Effector memory CD4-positive, alpha-beta T cell (primary cell): Measurements from ENCODE around the gene MAP3K12.

Source experiments
- DNase-seq, 3 donors: peaks; one replicate each; pipeline ENCODE4 v3.0.0-alpha.2; 2020
- H3K27ac ChIP-seq: 2 replicates; pipeline ENCODE4 v1.7.0; 2013; ENCODE audit warnings: mild to moderate bottlenecking, low read length, moderate library complexity; ENCODE audit not compliant: insufficient read depth, poor library complexity, severe bottlenecking
- H3K27me3 ChIP-seq: replicated peaks from 2 replicates; pipeline ENCODE4 v1.7.0; 2013; ENCODE audit warnings: mild to moderate bottlenecking, low read length; ENCODE audit not compliant: insufficient read depth, control insufficient read depth, poor library complexity, severe bottlenecking
- H3K36me3 ChIP-seq: 2 replicates; pipeline ENCODE4 v1.7.0; 2013; ENCODE audit warnings: mild to moderate bottlenecking, low read length, moderate library complexity; ENCODE audit not compliant: control insufficient read depth, insufficient read depth
- H3K4me1 ChIP-seq: 2 replicates; pipeline ENCODE4 v1.7.0; 2013; ENCODE audit warnings: low read length, mild to moderate bottlenecking; ENCODE audit not compliant: control insufficient read depth, insufficient read depth, poor library complexity, severe bottlenecking
- H3K4me3 ChIP-seq: 2 replicates; pipeline ENCODE4 v1.7.0; 2013; ENCODE audit warnings: low read length, low read depth, mild to moderate bottlenecking; ENCODE audit not compliant: insufficient read depth, poor library complexity, severe bottlenecking
- H3K9me3 ChIP-seq: 2 replicates; pipeline ENCODE4 v1.7.0; 2013; ENCODE audit warnings: mild to moderate bottlenecking, low read length, moderate library complexity; ENCODE audit not compliant: control insufficient read depth

MAP3K12 gene

GRCh38 chr12:53530920-53531319, 31.7 kb upstream of the MAP3K12 start:
- no peak overlapping the region for H3K27ac ChIP-seq

GRCh38 chr12:53530061-53530460, 30.8 kb upstream of the MAP3K12 start:
- peaks cover 46% of the 10 kb centered on the region for H3K36me3 ChIP-seq

More at GRCh38 chr12:53530920-53531319, 31.7 kb upstream of the MAP3K12 start:
- DNase-seq: no peak
- Histone ChIP-seq H3K9me3 (no peaks in the 10 kb centered on the region), H3K4me3 (no peak overlapping the region), H3K27me3 (no peaks in the 10 kb centered on the region), H3K4me1 (no peaks in the 10 kb centered on the region), H3K36me3 (peaks cover 51% of the 10 kb centered on the region)

GRCh38 chr12:53524476-53524875, 25.2 kb upstream of the MAP3K12 start:
- H3K27ac ChIP-seq: no peak overlapping the region
- no peaks in the 10 kb centered on the region for H3K27me3 ChIP-seq
- H3K4me3 ChIP-seq: no peak overlapping the region
- DNase-seq: no peak
- H3K4me1 ChIP-seq: no peaks in the 10 kb centered on the region
- H3K9me3 ChIP-seq: no peaks in the 10 kb centered on the region
- H3K36me3 ChIP-seq: peaks cover 49% of the 10 kb centered on the region

More at GRCh38 chr12:53530061-53530460, 30.8 kb upstream of the MAP3K12 start:
- no peaks in the 10 kb centered on the region for H3K27me3 ChIP-seq
- no peak overlapping the region for H3K27ac ChIP-seq
- H3K4me1 ChIP-seq: no peaks in the 10 kb centered on the region
- H3K9me3 ChIP-seq: no peaks in the 10 kb centered on the region
- DNase-seq: no peak
- no peak overlapping the region for H3K4me3 ChIP-seq

GRCh38 chr12:53523131-53523530, 23.9 kb upstream of the MAP3K12 start:
- H3K27ac ChIP-seq: no peak overlapping the region
- peaks cover 60% of the 10 kb centered on the region for H3K36me3 ChIP-seq
- H3K27me3 ChIP-seq: no peaks in the 10 kb centered on the region
- H3K9me3 ChIP-seq: no peaks in the 10 kb centered on the region
- no peak overlapping the region for H3K4me3 ChIP-seq
- H3K4me1 ChIP-seq: no peaks in the 10 kb centered on the region
- no peak for DNase-seq

- H3K4me3 ChIP-seq: no peak overlapping the region
- H3K27ac ChIP-seq: no peak overlapping the region
- H3K27me3 ChIP-seq: no peaks in the 10 kb centered on the region
- H3K36me3 ChIP-seq: peaks cover 74% of the 10 kb centered on the region
- H3K4me1 ChIP-seq: no peaks in the 10 kb centered on the region
- no peaks in the 10 kb centered on the region for H3K9me3 ChIP-seq
- no peak for DNase-seq
Observed at GRCh38 chr12:53518381-53518780, 19.1 kb upstream of the MAP3K12 start.

GRCh38 chr12:53516758-53517455, 17.6 kb upstream of the MAP3K12 start:
- Histone ChIP-seq H3K4me3 (no peak overlapping the region), H3K27me3 (no peaks in the 10 kb centered on the region), H3K36me3 (peaks cover 78% of the 10 kb centered on the region), H3K9me3 (no peaks in the 10 kb centered on the region), H3K27ac (no peak overlapping the region), H3K4me1 (no peaks in the 10 kb centered on the region)
- DNase-seq: no peak

- no peaks in the 10 kb centered on the region for H3K9me3 ChIP-seq
- H3K27me3 ChIP-seq: no peaks in the 10 kb centered on the region
- no peak overlapping the region for H3K4me3 ChIP-seq
- H3K27ac ChIP-seq: no peak overlapping the region
- H3K36me3 ChIP-seq: peaks cover 67% of the 10 kb centered on the region
- DNase-seq: no peak
- no peaks in the 10 kb centered on the region for H3K4me1 ChIP-seq
Observed at GRCh38 chr12:53515291-53515680, 16.0 kb upstream of the MAP3K12 start.

GRCh38 chr12:53514628-53515290, 15.5 kb upstream of the MAP3K12 start:
- Histone ChIP-seq H3K27ac (no peak overlapping the region), H3K9me3 (no peaks in the 10 kb centered on the region), H3K4me1 (no peaks in the 10 kb centered on the region), H3K4me3 (no peak overlapping the region), H3K27me3 (no peaks in the 10 kb centered on the region), H3K36me3 (peaks cover 63% of the 10 kb centered on the region)
- no peak for DNase-seq

- no peak overlapping the region for H3K4me3 ChIP-seq
- H3K36me3 ChIP-seq: peaks cover 58% of the 10 kb centered on the region
- DNase-seq: no peak
- no peaks in the 10 kb centered on the region for H3K9me3 ChIP-seq
- H3K27me3 ChIP-seq: no peaks in the 10 kb centered on the region
- no peaks in the 10 kb centered on the region for H3K4me1 ChIP-seq
- no peak overlapping the region for H3K27ac ChIP-seq
Observed at GRCh38 chr12:53513712-53514410, 14.6 kb upstream of the MAP3K12 start.
